Body of pancreas (tissue), 4 donors: ENCODE data around the gene RPP38.

Source experiments
- CTCF ChIP-seq, 7 experiments: fragments of 450-650 bp in 4 of 7; fragments of 200-600 bp in 3 of 7; sonication (generic) in 3 of 7; IDR thresholded peaks; one replicate each; pipeline ENCODE4 v1.5.1; 2016 to 2019; ENCODE audit warnings: antibody characterized with exemption in 7 of 7
- POLR2A ChIP-seq, 3 donors: fragments of 450-650 bp; IDR thresholded peaks; one replicate each; pipeline ENCODE4 v1.6.1; 2016; ENCODE audit warnings: antibody characterized with exemption in 3 of 3, mild to moderate bottlenecking in 2 of 3

GRCh38 chr10:15072358-15072757, 24.8 kb upstream of the RPP38 start:
- no peak for TF ChIP-seq POLR2A (IDR thresholded peaks at IDR 0.05)
- no peak for TF ChIP-seq CTCF (IDR thresholded peaks at IDR 0.05)
